MM.1S (cell line): ENCODE results near the gene PMVK.

Experiments
- CTCF ChIP-seq: fragments of 300-600 bp; sonication (generic); IDR thresholded peaks from 2 replicates; pipeline ENCODE4 v1.5.1; 2016; ENCODE audit warnings: antibody characterized with exemption, low read length, mixed read lengths
- EZH2 ChIP-seq: fragments of 300-600 bp; sonication (generic); optimal IDR thresholded peaks from 2 replicates; pipeline ENCODE3; 2017; ENCODE audit warnings: low read depth, mild to moderate bottlenecking, antibody characterized with exemption, low read length, mixed read lengths
- EZH2phosphoT487 ChIP-seq: fragments of 300-600 bp; sonication (generic); IDR thresholded peaks from 2 replicates; pipeline ENCODE4 v1.6.1; 2018; ENCODE audit warnings: antibody characterized with exemption, low read length

- no peak for TF ChIP-seq CTCF
- TF ChIP-seq EZH2phosphoT487 = no peak
- TF ChIP-seq EZH2 = no peak
These were observed 22.3 kb upstream of the PMVK start for GRCh38 chr1:154958681-154959425.
